GM21825 (cell line): ENCODE data around the gene STOM.
A peak's percentile ranks its signal among the peaks of the same experiment; 100 is the strongest.

ENCODE experiments used
- ATAC-seq: cut with Tn5 transposase; IDR thresholded peaks from one replicate; pipeline ENCODE4 v1.9.1; 2021; ENCODE audit warnings: mild to moderate bottlenecking, moderate library complexity; ENCODE audit not compliant: unreplicated experiment

The STOM gene

DNA sequence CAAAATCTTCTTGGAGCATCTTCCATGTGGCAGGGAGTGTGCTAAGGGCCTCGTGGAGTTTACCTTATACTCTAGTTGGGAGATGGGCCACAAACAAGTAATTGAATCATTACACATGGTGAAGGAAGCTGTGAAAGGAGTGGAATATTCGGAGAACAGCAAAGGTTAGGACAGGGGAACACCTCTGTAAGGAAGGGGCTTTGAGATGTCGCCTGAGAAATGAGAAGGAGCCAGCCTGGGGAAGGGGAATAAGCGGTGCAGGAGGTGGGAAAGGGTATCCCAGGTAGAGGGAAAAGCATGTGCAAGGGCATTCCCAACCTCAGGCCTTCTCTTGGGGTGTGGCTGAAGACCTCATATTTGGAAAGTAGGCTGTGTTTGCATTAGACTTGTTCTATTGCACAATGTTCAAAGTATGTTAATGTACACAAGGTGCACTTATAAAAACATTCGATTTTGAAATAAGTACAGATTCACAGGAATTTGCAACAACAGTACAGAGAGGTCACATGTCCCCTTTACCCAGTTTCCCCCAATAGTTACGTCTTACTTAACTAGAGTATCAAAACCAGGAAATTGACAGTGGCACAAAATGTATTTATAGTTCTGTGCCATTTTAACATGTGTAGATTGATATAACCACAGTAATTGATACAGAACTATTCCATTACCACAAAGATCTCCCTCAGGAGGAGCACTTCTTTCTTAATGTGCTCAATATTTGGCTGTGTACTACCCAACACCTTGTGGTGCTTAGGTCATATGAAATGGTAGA lies 2.4 kb upstream of the STOM start:
- no peak for ATAC-seq

GRCh38 chr9:121371495-121372061 lies 1.5 kb upstream of the STOM start:
- no peak for ATAC-seq

DNA sequence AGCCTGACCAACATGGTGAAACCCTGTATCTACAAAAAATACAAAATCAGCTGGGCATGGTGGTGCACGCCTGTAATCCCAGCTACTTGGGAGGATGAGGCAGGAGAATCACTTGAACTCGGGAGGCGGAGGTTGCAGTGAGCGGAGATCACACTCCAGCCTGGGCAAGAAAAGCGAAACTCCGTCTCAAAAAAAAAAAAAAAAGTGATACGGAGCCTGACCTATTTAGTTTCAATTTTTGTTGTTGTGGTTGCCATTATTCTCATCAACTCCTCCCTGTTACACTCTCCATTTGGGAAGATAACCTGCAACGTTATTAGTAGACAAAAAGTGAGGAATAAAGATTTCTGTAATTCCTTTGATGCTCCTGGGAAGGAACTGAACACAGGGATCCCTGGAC lies 1.3 kb downstream of the STOM start:
- ATAC-seq, result no peak

DNA sequence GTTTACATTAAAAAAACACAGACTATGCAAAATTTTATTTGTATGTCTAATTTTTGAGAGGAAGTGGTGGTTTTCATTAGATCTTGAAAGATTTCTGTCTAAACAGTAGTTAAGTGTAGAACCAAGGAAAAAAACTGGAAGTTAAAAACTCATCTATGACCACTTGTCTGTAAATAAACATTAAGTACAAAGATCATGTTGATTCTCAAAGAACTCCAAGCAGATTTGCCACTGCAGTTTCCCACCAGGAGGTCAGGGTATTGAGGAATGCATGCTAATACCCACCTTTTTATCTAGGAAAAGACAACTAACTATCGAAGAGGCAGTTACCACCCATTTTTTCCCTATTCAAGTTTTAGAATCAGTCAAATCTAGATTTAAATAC lies 1.9 kb downstream of the STOM start:
- no peak for ATAC-seq

- ATAC-seq, result no peak
Observed at GRCh38 chr9:121367306-121368137, 2.5 kb downstream of the STOM start.

DNA sequence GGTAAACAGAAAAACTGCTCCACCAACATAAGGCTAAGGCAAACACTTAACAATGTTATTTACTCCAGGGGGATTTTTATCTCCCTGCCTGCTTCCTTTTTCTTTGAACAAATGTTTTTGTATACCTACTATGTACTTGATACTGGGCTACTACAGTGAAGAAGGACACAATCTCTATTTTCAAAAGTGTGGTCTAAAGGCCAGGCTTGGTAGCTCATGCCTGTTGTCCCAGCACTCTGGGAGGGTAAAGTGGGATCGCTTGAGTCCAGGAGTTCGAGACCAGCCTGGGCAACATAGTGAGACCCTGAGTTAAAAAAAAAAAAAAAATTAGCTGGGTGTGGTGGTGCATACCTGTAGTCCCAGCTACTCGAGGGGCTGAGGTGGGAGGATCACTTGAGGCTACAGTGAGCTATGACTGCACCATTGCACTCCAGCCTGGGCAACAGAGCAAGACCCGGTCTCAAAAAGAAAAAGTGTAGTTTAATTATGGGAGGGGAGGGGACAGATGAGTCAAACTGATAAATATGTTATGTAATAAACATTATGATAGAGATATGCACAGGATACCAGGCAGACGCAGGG lies 3.3 kb downstream of the STOM start:
- no peak for ATAC-seq

- ATAC-seq, result no peak
Observed at GRCh38 chr9:121365564-121365963, 4.5 kb downstream of the STOM start.

DNA sequence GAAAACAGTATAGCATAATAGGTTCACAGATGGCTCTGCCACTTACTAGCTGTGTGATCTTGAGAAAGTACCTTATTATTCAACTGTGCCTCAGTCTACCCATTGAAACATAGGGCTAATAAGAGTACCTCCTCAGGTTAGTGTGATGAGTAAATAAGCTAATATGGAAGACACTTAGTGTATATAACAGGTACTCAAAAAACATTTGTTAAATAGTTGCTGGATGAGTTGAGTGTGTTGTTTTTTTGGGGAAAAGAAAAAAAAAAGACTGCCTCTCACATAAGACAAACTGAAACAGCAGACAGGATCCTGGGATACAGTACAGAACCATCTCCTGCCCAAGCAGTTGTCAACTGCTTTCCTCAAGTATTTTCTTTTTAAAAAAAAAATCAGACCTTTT lies 5.2 kb downstream of the STOM start:
- ATAC-seq, result no peak

GRCh38 chr9:121364077-121364476 lies 6.0 kb downstream of the STOM start:
- no peak for ATAC-seq

GRCh38 chr9:121363622-121363961 lies 6.5 kb downstream of the STOM start:
- no peak for ATAC-seq

DNA sequence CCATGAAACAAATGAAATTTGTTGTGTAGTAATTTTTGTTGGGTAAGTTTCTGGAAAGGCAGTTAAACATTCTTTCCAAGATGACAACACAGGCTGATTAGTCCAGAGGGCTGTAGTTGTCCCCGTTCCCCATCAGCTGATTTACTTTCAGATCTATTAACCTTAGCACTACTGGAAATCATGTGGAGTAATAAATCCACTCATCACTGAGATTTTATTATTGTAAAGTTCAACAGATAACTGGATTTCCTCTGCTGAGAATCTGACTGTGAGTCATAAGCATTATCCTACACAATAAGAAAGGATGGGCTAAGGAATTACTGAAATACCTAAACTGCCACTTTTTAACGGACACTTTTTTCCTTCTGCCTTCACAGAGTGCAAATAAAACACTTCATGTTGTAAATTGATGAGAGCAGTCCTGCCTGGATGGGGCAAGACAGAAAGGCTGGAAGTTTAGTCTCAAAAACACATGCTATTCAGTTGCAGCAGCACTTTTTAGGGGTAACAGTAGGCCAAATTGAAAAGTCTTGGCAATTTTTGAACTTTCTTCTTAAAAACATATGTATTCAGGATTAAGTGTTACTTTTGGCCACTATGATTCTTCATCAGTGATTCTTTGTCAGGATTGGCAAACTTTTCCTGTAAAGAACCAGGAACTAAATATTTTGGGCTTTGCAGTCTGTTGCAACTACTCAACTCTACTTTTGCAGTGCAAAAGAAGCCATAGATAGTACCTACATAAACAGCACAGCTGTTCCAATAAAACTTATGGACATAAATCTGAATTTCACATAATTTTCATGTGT lies 7.0 kb downstream of the STOM start:
- no peak for ATAC-seq

- ATAC-seq, result no peak
Observed at GRCh38 chr9:121360601-121361374, 9.3 kb downstream of the STOM start.

DNA sequence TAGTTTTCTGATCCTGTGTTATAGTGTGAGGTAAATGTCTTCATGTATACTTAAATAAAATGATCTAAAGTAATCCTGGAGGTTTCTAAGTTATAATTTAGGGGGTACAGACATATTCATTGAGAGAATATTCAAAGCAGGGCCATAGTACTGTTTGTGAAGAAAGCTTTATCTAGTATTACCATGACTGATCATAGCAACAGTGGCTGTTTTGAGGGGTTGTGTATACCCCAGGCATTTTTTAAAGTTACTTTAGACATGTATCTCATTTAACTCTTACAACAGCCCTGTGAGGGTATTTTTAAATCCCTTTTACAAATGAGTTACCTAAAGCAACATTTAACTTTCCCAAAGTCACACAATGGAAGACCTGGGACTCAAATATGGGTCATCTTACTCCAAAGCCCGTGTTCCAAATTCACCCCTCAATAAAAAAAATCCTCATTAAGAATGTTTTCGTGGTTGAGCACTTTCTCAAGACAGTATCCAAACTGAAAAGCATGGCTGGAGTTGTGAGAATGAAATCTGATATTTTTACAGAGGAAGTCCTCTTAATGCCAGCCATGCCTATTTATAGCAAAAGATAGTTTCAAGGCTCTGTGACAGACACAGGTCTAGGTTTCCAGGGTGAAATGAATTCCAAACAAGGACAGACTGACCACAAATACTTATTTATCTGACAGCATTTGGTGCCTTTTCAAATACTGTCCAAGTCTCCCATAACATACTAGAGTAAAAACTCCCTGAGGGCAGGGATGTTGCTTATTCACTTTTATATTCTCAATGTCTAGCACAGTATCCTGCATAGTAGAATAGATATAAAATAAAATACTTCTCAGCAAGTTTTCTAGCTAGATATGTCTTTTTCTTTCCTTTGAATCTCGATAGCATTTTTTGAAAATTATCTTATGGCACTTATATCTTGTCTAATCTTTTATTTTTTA lies 10.4 kb downstream of the STOM start:
- ATAC-seq, result peak; percentile 9

DNA sequence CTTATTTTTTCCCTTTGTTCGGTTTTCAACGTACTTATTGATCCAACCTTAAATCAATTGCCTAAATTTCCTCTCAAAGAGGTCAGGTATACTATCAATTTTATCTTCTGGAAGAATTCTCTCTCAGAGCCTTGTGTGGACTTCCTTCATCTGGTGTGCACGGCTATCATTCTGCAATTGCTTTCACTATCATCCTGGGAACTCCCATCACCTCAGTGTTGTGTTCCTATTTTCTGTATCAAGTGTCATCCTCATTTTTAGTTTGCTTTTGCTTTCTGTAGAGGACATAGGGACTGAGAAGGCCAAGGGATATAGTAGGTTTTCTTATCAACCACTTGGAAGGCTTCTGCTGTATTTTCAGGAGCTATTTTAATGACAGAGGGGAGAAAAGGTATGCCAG lies 11.3 kb downstream of the STOM start:
- ATAC-seq, result peak; percentile 48

DNA sequence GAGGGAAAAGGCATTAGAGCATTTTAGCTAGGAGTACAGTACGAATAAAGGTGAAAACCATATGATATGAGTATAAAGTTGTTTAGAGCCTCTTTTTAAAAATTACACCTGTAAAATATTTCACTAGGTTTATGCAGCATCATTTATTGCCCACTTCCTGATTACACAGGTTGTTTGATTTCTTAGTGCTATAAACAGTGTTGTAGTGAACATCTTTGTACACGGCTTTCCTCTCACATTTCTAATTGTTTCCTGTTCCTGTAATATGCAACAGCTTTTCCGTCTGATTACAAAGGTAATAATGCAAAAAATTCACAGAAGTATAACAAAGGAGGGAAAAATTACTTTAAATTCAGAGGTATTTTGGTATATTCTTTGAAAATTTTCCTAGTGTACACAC lies 13.0 kb downstream of the STOM start:
- no peak for ATAC-seq

GRCh38 chr9:121354762-121355161 lies 15.3 kb downstream of the STOM start:
- no peak for ATAC-seq

- no peak for ATAC-seq
Observed at GRCh38 chr9:121354141-121354540, 15.9 kb downstream of the STOM start.

DNA sequence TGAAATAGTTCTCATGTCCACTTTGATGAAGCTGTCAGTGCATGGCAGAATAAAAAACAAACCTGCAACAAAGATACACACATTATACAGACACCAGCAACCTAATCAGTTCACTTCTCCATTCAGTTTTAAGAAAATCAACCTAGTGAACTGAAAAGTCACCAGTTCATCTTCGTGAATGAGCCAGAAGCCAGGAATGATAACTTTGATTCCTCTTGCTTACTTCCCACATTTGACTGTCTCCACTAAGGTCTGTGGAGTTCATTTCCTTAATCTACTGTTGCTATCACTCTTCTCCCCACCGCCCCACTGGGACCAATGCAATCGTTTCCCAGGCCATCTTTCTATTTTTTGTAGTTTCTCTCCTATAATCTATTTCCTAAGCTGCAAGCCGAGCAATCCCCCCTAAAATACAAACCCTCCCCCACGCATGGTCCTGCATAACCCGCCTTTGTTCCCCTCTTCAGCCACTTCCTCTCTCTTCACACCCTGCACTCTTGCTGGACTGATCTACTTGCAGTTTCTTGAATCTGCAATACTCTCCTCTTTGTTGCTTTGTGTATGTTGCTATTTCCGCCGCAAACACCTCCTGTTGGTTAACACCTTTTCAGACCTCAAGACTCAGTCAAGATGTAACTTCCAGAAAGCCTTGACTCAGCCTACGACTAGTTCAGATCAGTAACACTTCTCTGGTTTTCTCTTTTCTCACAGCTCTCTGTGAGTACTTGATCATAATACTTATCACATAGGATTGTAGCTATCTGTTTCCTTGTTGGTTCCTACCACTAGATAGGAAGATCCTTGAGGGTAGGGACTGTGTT lies 16.6 kb downstream of the STOM start:
- ATAC-seq, result peak; percentile 92
